HepG2 (cell line): Measurements from ENCODE around the gene HSDL2. TPM values are rescaled to one million over a fixed set of nuclear protein-coding genes. Genes with fewer than 3 reads are reported as not detected.

Experiments
- AHR ChIP-seq: IDR thresholded peaks from 2 replicates; pipeline ENCODE4 v1.6.1; 2018; ENCODE audit warnings: missing genetic modification reagents, missing compliant biosample characterization
- CBX5 ChIP-seq: sonication (generic); formaldehyde crosslinking; IDR thresholded peaks from 2 replicates; pipeline ENCODE4 v1.4.0; 2020; ENCODE audit warnings: missing genetic modification reagents, borderline replicate concordance
- CEBPB ChIP-seq: IDR thresholded peaks from 2 replicates; pipeline ENCODE4 v1.6.1; 2011; ENCODE audit warnings: low read depth, low read length, improper control_type of control experiment, borderline replicate concordance
- FOXO1 ChIP-seq: sonication (generic); formaldehyde crosslinking; IDR thresholded peaks from 2 replicates; pipeline ENCODE4 v1.4.0; 2020; ENCODE audit warnings: missing genetic modification reagents
- ISL2 ChIP-seq: sonication (generic); formaldehyde crosslinking; IDR thresholded peaks from 2 replicates; pipeline ENCODE4 v1.5.0; 2020; ENCODE audit warnings: missing genetic modification reagents
- KDM4B ChIP-seq: sonication (generic); formaldehyde crosslinking; IDR thresholded peaks from 2 replicates; pipeline ENCODE4 v1.4.0; 2020; ENCODE audit warnings: missing genetic modification reagents
- KLF15 ChIP-seq: sonication (generic); formaldehyde crosslinking; IDR thresholded peaks from 2 replicates; pipeline ENCODE4 v1.8.1; 2023; ENCODE audit warnings: borderline replicate concordance, mild to moderate bottlenecking, inconsistent platforms, missing genetic modification reagents, mixed read lengths
- MED8 ChIP-seq: sonication (generic); formaldehyde crosslinking; IDR thresholded peaks from 2 replicates; pipeline ENCODE4 v1.8.1; 2023; ENCODE audit warnings: mild to moderate bottlenecking, missing genetic modification reagents; ENCODE audit not compliant: insufficient replicate concordance
- MTA1 ChIP-seq: sonication (generic); formaldehyde crosslinking; IDR thresholded peaks from 2 replicates; pipeline ENCODE4 v1.4.0; 2020; ENCODE audit warnings: missing genetic modification reagents, mild to moderate bottlenecking, borderline replicate concordance
- PHB2 ChIP-seq: fragments of 450-650 bp; IDR thresholded peaks from 2 replicates; pipeline ENCODE4 v1.6.1; 2018; ENCODE audit not compliant: partially characterized antibody
- ZNF205 ChIP-seq: IDR thresholded peaks from 2 replicates; pipeline ENCODE4 v1.6.1; 2018; ENCODE audit warnings: missing biosample characterization, missing genetic modification reagents
- ZNF232 ChIP-seq: sonication (generic); formaldehyde crosslinking; IDR thresholded peaks from 2 replicates; pipeline ENCODE4 v1.4.0; 2020; ENCODE audit warnings: missing genetic modification reagents, borderline replicate concordance
- ZNF629 ChIP-seq: sonication (generic); formaldehyde crosslinking; conservative IDR thresholded peaks from 2 replicates; pipeline ENCODE4 v1.5.0; 2020; ENCODE audit warnings: missing genetic modification reagents
- ZNF720 ChIP-seq: sonication (generic); formaldehyde crosslinking; IDR thresholded peaks from 2 replicates; pipeline ENCODE4 v1.4.0; 2020; ENCODE audit warnings: missing genetic modification reagents
- ZNF747 ChIP-seq: sonication (generic); formaldehyde crosslinking; IDR thresholded peaks from 2 replicates; pipeline ENCODE4 v1.8.1; 2023; ENCODE audit warnings: missing genetic modification reagents, mild to moderate bottlenecking, borderline replicate concordance
- ZNF792 ChIP-seq: IDR thresholded peaks from 2 replicates; pipeline ENCODE4 v1.6.1; 2016
- ZNF878 ChIP-seq: sonication (generic); formaldehyde crosslinking; IDR thresholded peaks from 2 replicates; pipeline ENCODE4 v1.8.1; 2023; ENCODE audit warnings: mild to moderate bottlenecking, missing genetic modification reagents, moderate library complexity
- polyA plus RNA-seq, 8 experiments: library from polyadenylated mRNA; depleted of rRNA in 3 of 8; stranded (reverse) in 7 of 8; unstranded in 1 of 8; fragments of >200 nt; fragmentation: Illumina TruSeq in 4 of 8; extraction: Trizol in 4 of 8; gene quantifications; 2 replicates each; pipeline versions ENCODE4 v1.2.1 to v1.2.3, GENCODE V29; 2011 to 2016; ENCODE audit warnings: low read depth in 4 of 8, missing spikeins in 1 of 8, mixed read lengths in 1 of 8; ENCODE audit not compliant: insufficient read depth in 1 of 8
- total RNA-seq, 5 experiments: library from RNA; depleted of rRNA; stranded (reverse); fragments of >200 nt; fragmentation: Illumina TruSeq; extraction: Trizol; gene quantifications; 2 replicates each; pipeline ENCODE4 v1.2.3, GENCODE V29; 2016; ENCODE audit warnings: low read depth in 1 of 5
- TF ChIP-seq, protein P1 (sequence below): sonication (generic); formaldehyde crosslinking; IDR thresholded peaks from 2 replicates; pipeline ENCODE4 v1.5.1; 2020; ENCODE audit warnings: mild to moderate bottlenecking, missing genetic modification reagents
- TF ChIP-seq, protein P2 (sequence below): sonication (generic); formaldehyde crosslinking; IDR thresholded peaks from 2 replicates; pipeline ENCODE4 v1.4.0; 2020; ENCODE audit warnings: missing genetic modification reagents
- TF ChIP-seq, protein P3 (sequence below): sonication (generic); formaldehyde crosslinking; IDR thresholded peaks from 2 replicates; pipeline ENCODE4 v1.4.0; 2020; ENCODE audit warnings: missing genetic modification reagents
- TF ChIP-seq, protein P4 (sequence below): sonication (generic); formaldehyde crosslinking; IDR thresholded peaks from 2 replicates; pipeline ENCODE4 v1.8.1; 2022; ENCODE audit warnings: low read depth, mild to moderate bottlenecking, missing genetic modification reagents

The HSDL2 gene
- total and polyA plus RNA-seq, 2 of the 13 experiments (the other 11 are each of a cell fraction or from before 2014, with no cell fraction given): 55.3 to 80.2 TPM

DNA sequence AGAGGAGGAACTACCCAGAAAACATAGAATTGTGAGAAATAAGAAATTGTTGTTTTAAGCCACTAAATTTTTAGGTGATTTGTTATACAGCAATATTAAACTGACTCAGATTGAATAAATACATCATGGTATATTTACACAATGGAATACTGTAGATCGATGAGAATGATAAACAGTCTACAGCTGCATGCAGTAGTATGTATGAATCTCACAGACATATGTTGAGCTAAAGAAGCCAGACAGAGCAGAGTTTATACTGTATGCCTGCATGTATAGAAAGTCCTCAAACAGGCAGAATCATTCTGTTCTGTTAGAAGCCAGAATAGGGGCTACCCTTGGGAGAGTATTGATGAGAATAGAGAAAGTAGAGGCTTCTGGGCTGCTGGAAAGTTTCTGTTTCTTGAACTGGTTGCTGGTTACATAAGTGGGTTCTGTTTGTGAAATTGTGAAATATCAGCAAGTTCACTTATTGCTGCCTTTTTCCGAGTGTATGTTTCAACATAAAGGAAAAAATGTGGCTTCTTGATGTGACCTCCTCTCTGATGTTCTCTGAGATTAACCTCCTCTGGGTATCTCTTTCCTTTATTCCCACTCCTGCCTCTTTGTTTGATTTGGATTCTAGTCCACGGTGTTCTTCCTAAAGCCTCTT, 116.3 kb downstream of the HSDL2 start (continued):
- TF ChIP-seq, protein P1, sequence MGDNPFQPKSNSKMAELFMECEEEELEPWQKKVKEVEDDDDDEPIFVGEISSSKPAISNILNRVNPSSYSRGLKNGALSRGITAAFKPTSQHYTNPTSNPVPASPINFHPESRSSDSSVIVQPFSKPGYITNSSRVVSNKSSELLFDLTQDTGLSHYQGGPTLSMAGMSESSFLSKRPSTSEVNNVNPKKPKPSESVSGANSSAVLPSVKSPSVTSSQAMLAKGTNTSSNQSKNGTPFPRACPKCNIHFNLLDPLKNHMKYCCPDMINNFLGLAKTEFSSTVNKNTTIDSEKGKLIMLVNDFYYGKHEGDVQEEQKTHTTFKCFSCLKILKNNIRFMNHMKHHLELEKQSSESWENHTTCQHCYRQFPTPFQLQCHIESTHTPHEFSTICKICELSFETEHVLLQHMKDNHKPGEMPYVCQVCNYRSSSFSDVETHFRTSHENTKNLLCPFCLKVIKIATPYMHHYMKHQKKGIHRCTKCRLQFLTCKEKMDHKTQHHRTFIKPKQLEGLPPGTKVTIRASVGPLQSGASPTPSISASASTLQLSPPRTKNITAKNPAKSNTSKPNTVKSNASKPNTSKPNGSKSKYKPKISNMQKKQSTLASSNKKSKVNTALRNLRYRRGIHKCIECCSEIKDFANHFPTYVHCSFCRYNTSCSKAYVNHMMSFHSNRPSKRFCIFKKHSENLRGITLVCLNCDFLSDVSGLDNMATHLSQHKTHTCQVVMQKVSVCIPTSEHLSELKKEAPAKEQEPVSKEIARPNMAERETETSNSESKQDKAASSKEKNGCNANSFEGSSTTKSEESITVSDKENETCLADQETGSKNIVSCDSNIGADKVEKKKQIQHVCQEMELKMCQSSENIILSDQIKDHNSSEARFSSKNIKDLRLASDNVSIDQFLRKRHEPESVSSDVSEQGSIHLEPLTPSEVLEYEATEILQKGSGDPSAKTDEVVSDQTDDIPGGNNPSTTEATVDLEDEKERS: no peak
- no peak for TF ChIP-seq ZNF232
- TF ChIP-seq, protein P2, sequence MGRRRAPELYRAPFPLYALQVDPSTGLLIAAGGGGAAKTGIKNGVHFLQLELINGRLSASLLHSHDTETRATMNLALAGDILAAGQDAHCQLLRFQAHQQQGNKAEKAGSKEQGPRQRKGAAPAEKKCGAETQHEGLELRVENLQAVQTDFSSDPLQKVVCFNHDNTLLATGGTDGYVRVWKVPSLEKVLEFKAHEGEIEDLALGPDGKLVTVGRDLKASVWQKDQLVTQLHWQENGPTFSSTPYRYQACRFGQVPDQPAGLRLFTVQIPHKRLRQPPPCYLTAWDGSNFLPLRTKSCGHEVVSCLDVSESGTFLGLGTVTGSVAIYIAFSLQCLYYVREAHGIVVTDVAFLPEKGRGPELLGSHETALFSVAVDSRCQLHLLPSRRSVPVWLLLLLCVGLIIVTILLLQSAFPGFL (CRISPR knock-in tag): no peak
- no peak for TF ChIP-seq ZNF878 (CRISPR knock-in tag)
- no peak for TF ChIP-seq AHR (CRISPR knock-in tag)
- TF ChIP-seq CBX5: no peak
- no peak for TF ChIP-seq MED8 (CRISPR knock-in tag)
- TF ChIP-seq KDM4B (CRISPR knock-in tag): 0 out of 2 replicates have a peak, but pooled peaks have one; percentile 72
- TF ChIP-seq KLF15: no peak
- peak; percentile 39; the same call in 1 of the 2 replicates for TF ChIP-seq FOXO1 (CRISPR knock-in tag)
- TF ChIP-seq ZNF629 (CRISPR knock-in tag): no peak; the same call in 1 of the 2 replicates
- 0 out of 2 replicates have a peak, but pooled peaks have one; percentile 28 for TF ChIP-seq ZNF792
- TF ChIP-seq MTA1 (CRISPR knock-in tag): no peak
- TF ChIP-seq ZNF747 (CRISPR knock-in tag): no peak
- no peak for TF ChIP-seq ZNF720 (CRISPR knock-in tag)
- TF ChIP-seq ISL2 (CRISPR knock-in tag): peak; percentile 90
- no peak for TF ChIP-seq PHB2
- TF ChIP-seq, protein P3, sequence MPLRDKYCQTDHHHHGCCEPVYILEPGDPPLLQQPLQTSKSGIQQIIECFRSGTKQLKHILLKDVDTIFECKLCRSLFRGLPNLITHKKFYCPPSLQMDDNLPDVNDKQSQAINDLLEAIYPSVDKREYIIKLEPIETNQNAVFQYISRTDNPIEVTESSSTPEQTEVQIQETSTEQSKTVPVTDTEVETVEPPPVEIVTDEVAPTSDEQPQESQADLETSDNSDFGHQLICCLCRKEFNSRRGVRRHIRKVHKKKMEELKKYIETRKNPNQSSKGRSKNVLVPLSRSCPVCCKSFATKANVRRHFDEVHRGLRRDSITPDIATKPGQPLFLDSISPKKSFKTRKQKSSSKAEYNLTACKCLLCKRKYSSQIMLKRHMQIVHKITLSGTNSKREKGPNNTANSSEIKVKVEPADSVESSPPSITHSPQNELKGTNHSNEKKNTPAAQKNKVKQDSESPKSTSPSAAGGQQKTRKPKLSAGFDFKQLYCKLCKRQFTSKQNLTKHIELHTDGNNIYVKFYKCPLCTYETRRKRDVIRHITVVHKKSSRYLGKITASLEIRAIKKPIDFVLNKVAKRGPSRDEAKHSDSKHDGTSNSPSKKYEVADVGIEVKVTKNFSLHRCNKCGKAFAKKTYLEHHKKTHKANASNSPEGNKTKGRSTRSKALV: no peak
- TF ChIP-seq ZNF205 (CRISPR knock-in tag): 0 out of 2 replicates have a peak, but pooled peaks have one; percentile 22
- TF ChIP-seq, protein P4, sequence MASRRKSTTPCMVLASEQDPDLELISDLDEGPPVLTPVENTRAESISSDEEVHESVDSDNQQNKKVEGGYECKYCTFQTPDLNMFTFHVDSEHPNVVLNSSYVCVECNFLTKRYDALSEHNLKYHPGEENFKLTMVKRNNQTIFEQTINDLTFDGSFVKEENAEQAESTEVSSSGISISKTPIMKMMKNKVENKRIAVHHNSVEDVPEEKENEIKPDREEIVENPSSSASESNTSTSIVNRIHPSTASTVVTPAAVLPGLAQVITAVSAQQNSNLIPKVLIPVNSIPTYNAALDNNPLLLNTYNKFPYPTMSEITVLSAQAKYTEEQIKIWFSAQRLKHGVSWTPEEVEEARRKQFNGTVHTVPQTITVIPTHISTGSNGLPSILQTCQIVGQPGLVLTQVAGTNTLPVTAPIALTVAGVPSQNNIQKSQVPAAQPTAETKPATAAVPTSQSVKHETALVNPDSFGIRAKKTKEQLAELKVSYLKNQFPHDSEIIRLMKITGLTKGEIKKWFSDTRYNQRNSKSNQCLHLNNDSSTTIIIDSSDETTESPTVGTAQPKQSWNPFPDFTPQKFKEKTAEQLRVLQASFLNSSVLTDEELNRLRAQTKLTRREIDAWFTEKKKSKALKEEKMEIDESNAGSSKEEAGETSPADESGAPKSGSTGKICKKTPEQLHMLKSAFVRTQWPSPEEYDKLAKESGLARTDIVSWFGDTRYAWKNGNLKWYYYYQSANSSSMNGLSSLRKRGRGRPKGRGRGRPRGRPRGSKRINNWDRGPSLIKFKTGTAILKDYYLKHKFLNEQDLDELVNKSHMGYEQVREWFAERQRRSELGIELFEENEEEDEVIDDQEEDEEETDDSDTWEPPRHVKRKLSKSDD: no peak
- peak; percentile 94 for TF ChIP-seq CEBPB
